Measurements from ENCODE around the gene PKD1.

PKD1 gene

GRCh38 chr16:2176047-2176446 lies 40.3 kb upstream of the PKD1 start:
- TF ChIP-seq JUND (IDR thresholded peaks at IDR 0.05; ENCODE audit: low read depth): no peak
- no peak for DNase-seq (ENCODE audit: low read depth in 1 of 2, low spot score in 1 of 2)
- in situ Hi-C loops (cut with HindIII; ENCODE audit: low pct_unique_long_range_greater_than_20kb, low sequenced_read_pairs): no loop called here

DNA sequence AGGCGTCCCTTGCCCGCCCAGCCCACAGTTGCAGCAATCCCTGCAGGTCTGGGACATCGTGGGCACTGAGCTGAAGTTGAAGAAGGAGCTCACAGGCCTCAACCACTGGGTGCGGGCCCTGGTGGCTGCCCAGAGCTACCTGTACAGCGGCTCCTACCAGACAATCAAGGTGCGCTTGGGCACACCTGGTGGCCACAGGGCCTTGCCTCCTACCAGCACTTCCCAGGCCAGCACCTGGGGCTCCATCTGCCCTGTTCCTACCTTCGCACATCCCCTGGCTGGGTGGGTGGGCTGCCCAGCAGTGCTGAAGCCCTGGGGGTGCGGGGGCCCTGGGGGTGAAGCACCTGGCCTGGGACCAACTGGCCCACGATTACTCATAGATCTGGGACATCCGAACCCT lies 39.8 kb upstream of the PKD1 start:
- no peak for TF ChIP-seq JUND (IDR thresholded peaks at IDR 0.05; ENCODE audit: low read depth)
- no peak for DNase-seq (ENCODE audit: low read depth in 1 of 2, low spot score in 1 of 2)
- in situ Hi-C loops (cut with HindIII; ENCODE audit: low pct_unique_long_range_greater_than_20kb, low sequenced_read_pairs): no loop called here

- no peak for TF ChIP-seq JUND (IDR thresholded peaks at IDR 0.05; ENCODE audit: low read depth)
- in situ Hi-C loops (cut with HindIII; ENCODE audit: low pct_unique_long_range_greater_than_20kb, low sequenced_read_pairs): no loop called here
- no peak for DNase-seq (ENCODE audit: low read depth in 1 of 2, low spot score in 1 of 2)
These were observed 38.9 kb upstream of the PKD1 start for GRCh38 chr16:2174396-2175131.

GRCh38 chr16:2173916-2174315 lies 38.2 kb upstream of the PKD1 start:
- DNase-seq (ENCODE audit: low read depth in 1 of 2, low spot score in 1 of 2): no peak
- TF ChIP-seq JUND (IDR thresholded peaks at IDR 0.05; ENCODE audit: low read depth): no peak
- in situ Hi-C loops (cut with HindIII; ENCODE audit: low pct_unique_long_range_greater_than_20kb, low sequenced_read_pairs): no loop called here

- TF ChIP-seq JUND (IDR thresholded peaks at IDR 0.05; ENCODE audit: low read depth): no peak
- in situ Hi-C loops (cut with HindIII; ENCODE audit: low pct_unique_long_range_greater_than_20kb, low sequenced_read_pairs): no loop called here
- no peak for DNase-seq (ENCODE audit: low read depth in 1 of 2, low spot score in 1 of 2)
These were observed 37.7 kb upstream of the PKD1 start for GRCh38 chr16:2173366-2173765.

- no peak for DNase-seq (ENCODE audit: low read depth in 1 of 2, low spot score in 1 of 2)
- TF ChIP-seq JUND (IDR thresholded peaks at IDR 0.05; ENCODE audit: low read depth): no peak
- in situ Hi-C loops (cut with HindIII; ENCODE audit: low pct_unique_long_range_greater_than_20kb, low sequenced_read_pairs): no loop called here
These were observed 37.1 kb upstream of the PKD1 start for GRCh38 chr16:2172688-2173335.

DNA sequence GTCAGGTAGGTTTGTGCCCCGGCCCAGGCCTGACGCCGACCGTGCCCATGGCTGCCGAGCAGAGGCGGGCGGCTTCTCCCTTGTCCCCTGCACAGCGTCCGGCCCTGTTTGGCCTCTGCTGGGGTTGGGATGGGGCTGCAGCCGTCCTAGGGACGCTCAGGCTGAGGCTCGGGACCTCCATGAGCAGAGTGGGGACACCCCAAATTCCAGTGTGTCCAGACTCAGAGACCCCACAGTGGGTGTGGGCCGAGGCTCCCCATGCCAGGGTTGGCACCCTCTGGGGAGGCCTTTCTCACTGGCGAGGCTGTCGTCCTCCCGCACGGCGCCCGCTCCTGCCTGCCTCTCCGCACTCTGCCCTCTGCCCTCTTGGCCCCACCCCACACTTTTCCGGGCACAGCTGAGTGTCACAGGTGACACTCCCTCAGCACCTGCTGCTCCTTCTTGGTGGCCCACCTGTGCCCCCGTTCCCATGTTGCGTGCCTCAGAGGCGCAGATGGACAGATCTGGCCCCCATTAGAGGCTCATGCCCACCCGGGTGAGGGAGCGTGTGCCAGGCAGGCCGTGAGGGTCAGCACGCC lies 36.0 kb upstream of the PKD1 start:
- no peak for TF ChIP-seq JUND (IDR thresholded peaks at IDR 0.05; ENCODE audit: low read depth)
- in situ Hi-C loops (cut with HindIII; ENCODE audit: low pct_unique_long_range_greater_than_20kb, low sequenced_read_pairs): no loop called here
- DNase-seq (ENCODE audit: low read depth in 1 of 2, low spot score in 1 of 2): no peak

GRCh38 chr16:2170587-2171435 lies 35.1 kb upstream of the PKD1 start:
- TF ChIP-seq JUND (IDR thresholded peaks at IDR 0.05; ENCODE audit: low read depth): no peak
- in situ Hi-C loops (cut with HindIII; ENCODE audit: low pct_unique_long_range_greater_than_20kb, low sequenced_read_pairs): no loop called here
- DNase-seq (ENCODE audit: low read depth in 1 of 2, low spot score in 1 of 2): no peak

DNA sequence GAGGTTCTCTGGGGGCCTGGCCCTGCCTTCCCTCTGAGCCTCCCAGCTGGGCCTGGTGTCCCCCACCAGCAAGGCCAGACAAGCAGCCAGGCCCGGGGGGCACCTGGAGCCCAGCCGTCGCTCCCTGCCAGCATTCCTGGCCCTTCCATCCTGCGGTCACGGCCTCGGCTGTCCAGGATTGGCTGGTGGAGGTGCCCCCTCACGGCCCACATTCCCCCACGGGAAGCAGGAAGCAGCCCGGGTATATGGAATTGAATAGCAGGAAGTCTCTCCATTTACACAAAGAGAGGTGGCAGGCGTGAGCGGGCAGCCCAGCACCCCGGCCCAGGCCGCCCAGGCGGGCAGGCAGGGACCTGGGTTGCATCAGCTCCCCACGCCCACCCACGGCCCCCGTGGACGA lies 34.4 kb upstream of the PKD1 start:
- no peak for DNase-seq (ENCODE audit: low read depth in 1 of 2, low spot score in 1 of 2)
- no peak for TF ChIP-seq JUND (IDR thresholded peaks at IDR 0.05; ENCODE audit: low read depth)
- in situ Hi-C loops (cut with HindIII; ENCODE audit: low pct_unique_long_range_greater_than_20kb, low sequenced_read_pairs): no loop called here

GRCh38 chr16:2167068-2167638 lies 31.5 kb upstream of the PKD1 start:
- DNase-seq (ENCODE audit: low read depth in 1 of 2, low spot score in 1 of 2): no peak
- in situ Hi-C loops (cut with HindIII; ENCODE audit: low pct_unique_long_range_greater_than_20kb, low sequenced_read_pairs): no loop called here
- no peak for TF ChIP-seq JUND (IDR thresholded peaks at IDR 0.05; ENCODE audit: low read depth)

DNA sequence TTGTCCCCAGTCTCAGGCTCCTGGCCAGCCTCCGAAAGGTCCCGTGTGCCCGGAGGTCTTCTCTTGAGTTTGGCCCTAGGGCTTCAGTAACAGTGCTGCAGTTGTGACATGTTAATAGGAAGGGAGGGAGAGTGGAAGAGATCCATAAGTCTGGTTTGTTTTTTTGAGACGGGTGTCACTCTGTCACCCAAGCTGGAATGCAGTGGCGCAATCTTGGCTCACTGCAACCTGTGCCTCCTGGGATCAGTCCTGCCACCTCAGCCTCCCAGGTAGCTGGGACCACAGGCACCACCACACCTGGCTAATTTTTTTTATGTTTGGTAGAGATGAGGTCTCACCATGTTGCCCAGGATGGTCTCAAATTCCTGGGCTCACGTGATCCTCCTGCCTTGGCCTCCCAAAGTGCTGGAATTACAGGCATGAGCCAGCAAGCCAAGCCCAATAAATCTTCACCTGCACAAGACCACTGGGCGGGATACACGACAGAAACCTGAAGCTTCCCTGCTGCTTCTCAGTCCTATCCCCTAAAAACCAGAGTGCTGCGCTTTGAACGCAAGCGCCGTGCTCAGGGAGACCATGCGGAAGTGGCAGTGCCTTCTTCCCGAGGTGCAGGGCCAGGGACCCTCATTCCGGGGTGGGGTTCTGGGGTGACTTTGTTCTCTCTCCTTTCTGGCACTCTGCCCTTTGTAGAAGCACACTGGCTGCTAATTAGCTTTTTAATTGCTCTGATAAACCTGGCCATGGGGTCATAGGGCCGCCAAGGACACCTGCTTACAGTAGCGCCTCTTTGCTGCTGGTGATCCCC lies 30.8 kb upstream of the PKD1 start:
- in situ Hi-C loops (cut with HindIII; ENCODE audit: low pct_unique_long_range_greater_than_20kb, low sequenced_read_pairs): no loop called here
- peak in 1 of 2 experiments; percentile 20 for DNase-seq (ENCODE audit: low read depth in 1 of 2, low spot score in 1 of 2)
- no peak for TF ChIP-seq JUND (IDR thresholded peaks at IDR 0.05; ENCODE audit: low read depth)

DNA sequence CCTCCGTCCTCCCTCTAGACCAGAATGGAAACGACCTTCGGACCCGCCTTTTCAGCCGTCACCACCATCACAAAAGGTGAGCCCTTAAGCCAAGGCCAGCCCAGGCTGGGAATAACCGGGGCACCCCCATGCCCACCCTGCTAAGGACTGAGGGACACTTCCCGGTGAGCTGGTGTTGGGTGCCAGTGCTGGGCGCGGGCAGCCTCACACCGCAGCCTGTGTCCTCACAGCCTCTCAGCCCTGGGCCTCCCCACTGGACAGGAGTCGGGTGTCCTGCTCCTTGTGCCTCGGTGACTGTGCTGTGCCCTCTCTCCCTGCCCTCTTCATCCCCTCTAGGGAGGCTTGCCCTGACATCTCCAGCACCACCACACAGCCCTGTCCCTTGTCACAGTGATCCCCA lies 30.2 kb upstream of the PKD1 start:
- no peak for TF ChIP-seq JUND (IDR thresholded peaks at IDR 0.05; ENCODE audit: low read depth)
- in situ Hi-C loops (cut with HindIII; ENCODE audit: low pct_unique_long_range_greater_than_20kb, low sequenced_read_pairs): no loop called here

More for the DNA sequence above, 30.2 kb upstream of the PKD1 start:
- DNase-seq (ENCODE audit: low read depth in 1 of 2, low spot score in 1 of 2): no peak

All from T47D (cell line).